Measurements from ENCODE around the gene LRFN3.

The LRFN3 gene

GRCh38 chr19:35921012-35921411 is 15.2 kb upstream of the LRFN3 start:
- Histone ChIP-seq H3K27me3 (ENCODE audit: control insufficient read depth, insufficient read depth, low read length) (no peaks in the 10 kb centered on the region), H3K4me3 (ENCODE audit: low read depth, low read length) (no peak overlapping the region), H3K36me3 (ENCODE audit: control insufficient read depth, insufficient read depth, low read length) (no peaks in the 10 kb centered on the region), H3K9me3 (ENCODE audit: control insufficient read depth, low read length) (no peaks in the 10 kb centered on the region), H2AFZ (no peak overlapping the region), H3K27ac (no peak overlapping the region), H3K9ac (no peak overlapping the region), H3K4me2 (ENCODE audit: low read length) (no peak overlapping the region), H3K79me2 (no peaks in the 10 kb centered on the region), H3K4me1 (no peaks in the 10 kb centered on the region)
- no peak for TF ChIP-seq CTCF (IDR thresholded peaks at IDR 0.05)

- TF ChIP-seq CTCF (IDR thresholded peaks at IDR 0.05), result no peak
- H3K4me1 ChIP-seq, result no peaks in the 10 kb centered on the region
- no peaks in the 10 kb centered on the region for H3K9me3 ChIP-seq (ENCODE audit: control insufficient read depth, low read length)
Observed at GRCh38 chr19:35925501-35925900, 10.7 kb upstream of the LRFN3 start.

GRCh38 chr19:35928507-35928906 is 7.7 kb upstream of the LRFN3 start:
- H3K9ac ChIP-seq, result no peak overlapping the region
- no peak overlapping the region for H3K27ac ChIP-seq
- no peaks in the 10 kb centered on the region for H3K4me1 ChIP-seq

More at GRCh38 chr19:35925501-35925900, 10.7 kb upstream of the LRFN3 start:
- Histone ChIP-seq H2AFZ (no peak overlapping the region), H3K4me2 (ENCODE audit: low read length) (no peak overlapping the region), H3K79me2 (no peaks in the 10 kb centered on the region), H3K4me3 (ENCODE audit: low read depth, low read length) (no peak overlapping the region), H3K36me3 (ENCODE audit: control insufficient read depth, insufficient read depth, low read length) (no peaks in the 10 kb centered on the region), H3K9ac (no peak overlapping the region), H3K27ac (no peak overlapping the region), H3K27me3 (ENCODE audit: control insufficient read depth, insufficient read depth, low read length) (no peaks in the 10 kb centered on the region)

GRCh38 chr19:35929876-35930275 is 6.3 kb upstream of the LRFN3 start:
- H2AFZ ChIP-seq, result no peak overlapping the region
- no peak for TF ChIP-seq CTCF (IDR thresholded peaks at IDR 0.05)
- H3K36me3 ChIP-seq (ENCODE audit: control insufficient read depth, insufficient read depth, low read length), result no peaks in the 10 kb centered on the region
- no peak overlapping the region for H3K27ac ChIP-seq
- no peaks in the 10 kb centered on the region for H3K9me3 ChIP-seq (ENCODE audit: control insufficient read depth, low read length)
- no peaks in the 10 kb centered on the region for H3K27me3 ChIP-seq (ENCODE audit: control insufficient read depth, insufficient read depth, low read length)
- H3K4me1 ChIP-seq, result no peaks in the 10 kb centered on the region
- no peaks in the 10 kb centered on the region for H3K79me2 ChIP-seq
- H3K4me3 ChIP-seq (ENCODE audit: low read depth, low read length), result no peak overlapping the region
- H3K9ac ChIP-seq, result no peak overlapping the region
- no peak overlapping the region for H3K4me2 ChIP-seq (ENCODE audit: low read length)

More at GRCh38 chr19:35928507-35928906, 7.7 kb upstream of the LRFN3 start:
- TF ChIP-seq CTCF (IDR thresholded peaks at IDR 0.05), result no peak
- H3K4me2 ChIP-seq (ENCODE audit: low read length), result no peak overlapping the region
- no peak overlapping the region for H3K4me3 ChIP-seq (ENCODE audit: low read depth, low read length)
- no peaks in the 10 kb centered on the region for H3K9me3 ChIP-seq (ENCODE audit: control insufficient read depth, low read length)
- no peaks in the 10 kb centered on the region for H3K27me3 ChIP-seq (ENCODE audit: control insufficient read depth, insufficient read depth, low read length)
- H3K36me3 ChIP-seq (ENCODE audit: control insufficient read depth, insufficient read depth, low read length), result no peaks in the 10 kb centered on the region
- H3K79me2 ChIP-seq, result no peaks in the 10 kb centered on the region
- H2AFZ ChIP-seq, result no peak overlapping the region

- H3K4me3 ChIP-seq (ENCODE audit: low read depth, low read length), result peak overlapping the region; percentile 7
- H3K9me3 ChIP-seq (ENCODE audit: control insufficient read depth, low read length), result no peaks in the 10 kb centered on the region
- H3K79me2 ChIP-seq, result no peaks in the 10 kb centered on the region
- H3K27me3 ChIP-seq (ENCODE audit: control insufficient read depth, insufficient read depth, low read length), result no peaks in the 10 kb centered on the region
- peak; percentile 93 for TF ChIP-seq CTCF (IDR thresholded peaks at IDR 0.05)
- H3K4me1 ChIP-seq, result peaks cover 8% of the 10 kb centered on the region
- no peaks in the 10 kb centered on the region for H3K36me3 ChIP-seq (ENCODE audit: control insufficient read depth, insufficient read depth, low read length)
- H2AFZ ChIP-seq, result peak overlapping the region; percentile 86
- peak overlapping the region; percentile 63 for H3K27ac ChIP-seq
- H3K9ac ChIP-seq, result no peak overlapping the region
- peak overlapping the region; percentile 57 for H3K4me2 ChIP-seq (ENCODE audit: low read length)
Observed at GRCh38 chr19:35931161-35931873, 4.9 kb upstream of the LRFN3 start.

All from parathyroid adenoma (tissue), 2 donors.